GM19452 (cell line): ENCODE measurements around the gene STX10.
"Not testable (repeated sequence)": the region's sequence is repeated elsewhere in the genome, so short reads cannot be mapped to it uniquely, and the experiment has no call there.

ENCODE experiments used
- ATAC-seq: cut with Tn5 transposase; IDR thresholded peaks from one replicate; pipeline ENCODE4 v1.9.1; 2021; ENCODE audit not compliant: unreplicated experiment

Gene STX10, protein sequence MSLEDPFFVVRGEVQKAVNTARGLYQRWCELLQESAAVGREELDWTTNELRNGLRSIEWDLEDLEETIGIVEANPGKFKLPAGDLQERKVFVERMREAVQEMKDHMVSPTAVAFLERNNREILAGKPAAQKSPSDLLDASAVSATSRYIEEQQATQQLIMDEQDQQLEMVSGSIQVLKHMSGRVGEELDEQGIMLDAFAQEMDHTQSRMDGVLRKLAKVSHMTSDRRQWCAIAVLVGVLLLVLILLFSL

DNA sequence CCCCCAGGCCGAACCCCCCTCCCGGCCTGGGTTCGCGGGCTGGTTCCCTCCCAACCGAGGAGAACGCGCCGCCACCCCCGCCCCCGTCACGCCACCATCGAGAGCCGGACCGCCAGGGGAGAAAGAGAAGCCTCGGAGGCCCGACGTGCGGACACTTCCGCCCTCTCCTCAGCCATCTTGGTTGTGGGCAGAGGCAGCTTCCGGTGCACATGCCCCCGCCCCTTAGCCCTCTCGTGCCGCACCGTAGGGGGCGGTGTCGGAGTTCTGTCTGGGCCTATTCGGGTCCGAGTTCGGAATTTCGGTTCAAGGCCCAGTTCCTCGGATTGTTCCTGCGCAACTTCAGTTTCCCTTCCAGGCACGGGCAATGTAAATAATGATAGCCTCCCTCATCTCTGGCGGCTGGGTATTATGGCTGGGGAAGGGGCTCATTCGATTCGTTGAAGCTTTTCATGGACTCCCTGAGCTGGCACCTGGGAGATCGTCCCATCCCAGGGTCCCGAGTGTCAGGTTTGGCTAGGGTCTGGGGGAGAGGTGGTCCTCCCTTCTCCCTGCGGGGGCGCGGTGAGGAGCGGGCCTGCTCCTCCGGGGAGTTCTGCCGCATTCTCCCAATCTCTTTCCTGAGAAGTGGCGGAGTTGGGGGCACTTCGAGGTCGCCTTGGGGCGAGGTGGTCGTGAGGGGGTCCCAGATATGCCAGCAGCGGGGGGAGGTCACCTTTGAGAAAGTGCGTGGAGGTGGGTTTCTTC is at the start of gene STX10, which contains the start of gene IER2:
STX10 (minus strand) TSS at position 189 of the 744 bp plus-strand sequence. CDS start 202 bp downstream, outside the sequence.
IER2 (plus strand) TSS at position 225 of the 744 bp plus-strand sequence. CDS start 2,776 bp downstream, outside the sequence.
- peak; percentile 32 for ATAC-seq

DNA sequence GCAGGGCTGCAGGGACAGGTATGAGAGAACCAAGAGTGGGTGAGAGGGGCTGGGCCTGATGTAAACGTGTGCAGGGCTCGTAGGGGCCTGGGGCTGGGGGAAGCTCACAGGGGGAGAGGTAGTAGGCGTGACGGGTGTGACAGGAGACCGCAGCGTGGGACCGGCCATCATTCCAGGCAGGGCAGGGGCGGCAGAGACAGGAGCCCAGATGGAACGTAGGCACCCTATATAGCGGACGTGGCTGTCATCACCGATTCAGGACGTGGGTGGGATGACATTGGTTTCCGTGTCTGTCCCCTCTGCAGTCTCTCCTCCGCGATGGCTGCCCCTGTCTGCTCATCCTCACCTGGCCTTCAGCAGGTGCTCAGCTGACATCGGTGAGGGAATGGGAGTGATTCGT is 48.5 kb upstream of the STX10 start:
- ATAC-seq = no peak

DNA sequence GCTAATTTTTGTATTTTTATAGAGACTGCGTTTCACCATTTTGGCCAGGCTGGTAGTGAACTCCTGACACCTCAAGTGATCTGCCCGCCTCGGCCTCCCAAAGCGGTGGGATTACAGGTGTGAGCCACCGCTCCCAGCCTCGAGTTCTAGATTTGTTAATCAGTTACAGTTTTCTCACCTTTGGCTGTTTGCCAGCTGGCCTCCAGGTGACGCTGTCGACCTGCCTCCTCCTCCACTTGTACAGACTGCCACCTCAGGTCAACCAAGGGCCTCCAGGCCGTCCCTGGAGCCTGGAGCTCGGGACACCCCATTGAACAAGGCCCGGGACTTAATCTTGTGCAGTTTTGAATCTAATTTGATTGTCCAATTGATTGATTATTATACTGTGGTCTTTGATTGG is 45.5 kb upstream of the STX10 start:
- no peak for ATAC-seq

DNA sequence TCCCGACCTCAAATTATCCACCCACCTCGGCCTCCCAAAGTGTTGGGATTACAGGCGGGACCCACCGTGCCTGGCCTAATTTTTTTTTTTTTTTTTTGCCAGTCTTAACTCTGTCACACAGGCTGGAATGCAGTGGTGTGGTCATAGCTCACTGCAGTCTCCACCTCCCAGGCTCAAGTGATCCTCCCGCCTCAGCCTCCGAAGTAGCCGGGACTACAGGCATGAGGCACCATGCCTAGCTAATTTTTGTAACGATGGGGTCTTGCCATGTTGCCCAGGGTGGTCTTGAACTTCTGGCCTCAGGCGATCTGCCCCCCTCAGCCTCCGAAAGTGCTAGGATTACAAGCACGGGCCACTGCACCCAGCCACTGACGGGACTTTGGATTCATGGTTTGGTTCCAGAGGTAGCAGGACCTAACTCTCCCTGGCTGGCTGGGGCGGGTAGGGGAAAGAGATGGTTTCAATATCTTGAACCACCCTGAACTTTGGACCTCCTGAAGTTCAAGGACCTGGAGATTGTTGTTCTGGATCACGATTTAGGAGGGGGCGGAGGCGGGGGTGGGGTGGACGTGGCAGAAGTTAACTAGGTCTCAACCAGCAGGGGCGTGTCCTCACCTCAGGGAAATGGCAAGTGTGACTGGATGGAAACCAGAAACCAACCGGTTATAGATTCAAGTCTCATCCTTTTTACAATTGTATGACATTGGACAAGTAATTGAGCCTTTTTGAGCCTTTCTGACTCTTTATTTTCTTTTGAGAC is 40.8 kb upstream of the STX10 start:
- ATAC-seq = no peak

DNA sequence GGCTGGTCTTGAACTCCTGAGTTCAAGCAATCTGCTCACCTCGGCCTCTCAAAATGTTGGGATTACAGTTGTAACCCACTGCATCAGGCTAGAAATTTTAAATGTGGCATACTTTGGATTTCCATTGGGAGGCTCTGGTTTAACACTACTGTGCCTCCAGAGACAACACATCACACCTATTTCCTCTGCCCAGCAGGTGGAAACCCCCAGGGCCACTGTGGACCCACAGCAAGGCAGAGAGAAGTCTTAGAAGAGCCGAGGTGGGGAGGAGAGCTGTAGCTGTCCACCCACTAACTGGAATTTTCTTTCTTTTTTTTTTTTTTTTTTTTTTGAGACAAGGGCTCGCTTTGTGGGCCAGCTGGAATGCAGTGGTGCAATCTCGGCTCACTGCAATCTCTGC is 39.4 kb upstream of the STX10 start:
- no peak for ATAC-seq

DNA sequence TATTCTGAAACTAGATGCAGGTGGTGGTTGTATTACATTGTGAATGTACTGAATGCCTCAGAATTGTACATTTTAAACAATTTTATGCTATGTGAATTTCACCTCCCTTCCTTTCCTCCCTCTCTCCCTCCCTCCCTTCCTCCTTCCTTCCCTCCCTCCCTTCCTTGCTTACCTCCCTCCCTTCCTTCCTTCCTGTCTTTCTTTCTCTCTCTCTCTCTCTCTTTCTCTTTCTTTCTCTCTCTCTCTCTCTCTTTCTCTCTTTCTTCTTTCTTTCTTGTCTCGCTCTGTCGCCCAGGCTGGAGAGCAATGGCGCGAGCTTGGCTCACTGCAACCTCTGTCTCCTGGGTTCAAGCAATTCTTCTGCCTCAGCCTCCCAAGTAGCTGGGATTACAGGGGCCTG is 37.2 kb upstream of the STX10 start:
- ATAC-seq = no peak

DNA sequence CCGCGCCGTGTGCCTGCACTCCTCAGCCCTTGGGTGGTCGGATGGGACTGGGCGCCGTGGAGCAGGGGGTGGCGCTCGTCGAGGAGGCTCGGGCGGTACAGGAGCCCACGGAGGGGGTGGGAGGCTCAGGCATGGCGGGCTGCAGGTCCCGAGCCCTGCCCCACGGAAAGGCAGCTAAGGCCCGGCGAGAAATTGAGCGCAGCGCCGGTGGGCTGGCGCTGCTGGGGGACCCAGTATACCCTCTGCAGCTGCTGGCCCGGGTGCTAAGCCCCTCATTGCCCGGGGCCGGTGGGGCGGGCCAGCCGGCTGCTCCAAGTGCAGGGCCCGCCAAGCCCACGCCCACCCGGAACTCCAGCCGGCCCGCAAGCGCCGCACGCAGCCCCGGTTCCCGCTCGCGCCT is 36.5 kb upstream of the STX10 start:
- not testable (repeated sequence) for ATAC-seq

DNA sequence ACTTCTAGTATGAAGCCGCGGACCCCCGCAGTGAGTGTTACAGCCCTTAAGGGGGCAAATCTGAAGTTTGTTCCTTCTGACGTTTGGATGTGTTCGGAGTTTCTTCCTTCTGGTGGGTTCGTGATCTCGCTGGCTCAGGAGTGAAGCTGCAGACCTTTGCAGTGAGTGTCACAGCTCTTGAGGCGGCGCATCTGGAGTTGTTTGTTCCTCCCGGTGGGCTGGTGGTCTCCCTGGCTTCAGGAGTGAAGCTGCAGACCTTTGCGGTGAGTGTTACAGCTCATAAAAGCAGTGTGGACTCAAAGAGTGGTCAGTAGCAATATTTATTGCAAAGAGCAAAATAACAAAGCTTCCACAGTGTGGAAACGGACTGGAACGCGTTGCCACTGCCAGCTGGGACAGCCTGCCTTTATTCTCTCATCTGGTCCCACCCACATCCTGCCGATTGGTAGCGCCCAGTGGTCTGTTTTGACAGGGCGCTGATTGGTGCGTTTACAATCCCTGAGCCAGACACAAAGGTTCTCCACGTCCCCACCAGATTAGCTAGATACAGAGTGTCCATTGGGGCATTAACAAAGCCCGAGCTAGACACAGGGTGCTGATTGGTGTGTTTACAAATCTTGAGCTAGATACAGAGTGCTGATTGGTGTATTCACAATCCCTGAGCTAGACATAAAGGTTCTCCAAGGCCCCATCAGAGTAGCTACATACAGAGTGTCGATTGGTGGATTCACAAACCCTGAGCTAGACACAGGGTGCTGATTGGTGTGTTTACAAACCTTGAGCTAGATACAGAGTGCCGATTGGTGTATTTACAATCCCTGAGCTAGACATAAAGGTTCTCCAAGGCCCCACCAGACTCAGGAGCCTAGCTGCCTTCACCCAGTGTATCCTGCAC is 35.8 kb upstream of the STX10 start:
- ATAC-seq = not testable (repeated sequence)

DNA sequence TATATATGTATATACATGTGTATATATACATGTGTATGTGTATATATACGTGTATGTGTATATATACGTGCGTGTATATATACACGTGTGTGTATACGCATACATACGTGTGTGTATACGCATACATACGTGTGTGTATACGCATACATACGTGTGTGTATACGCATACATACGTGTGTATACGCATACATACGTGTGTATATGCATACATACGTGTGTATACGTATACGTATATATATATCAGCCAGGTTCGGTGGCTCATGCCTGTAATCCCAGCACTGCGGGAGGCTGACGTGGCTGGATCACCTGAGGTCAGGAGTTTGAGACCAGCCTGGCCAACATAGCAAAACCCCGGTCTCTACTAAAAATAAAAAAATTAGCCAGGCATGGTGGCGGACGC is 34.8 kb upstream of the STX10 start:
- not testable (repeated sequence) for ATAC-seq

DNA sequence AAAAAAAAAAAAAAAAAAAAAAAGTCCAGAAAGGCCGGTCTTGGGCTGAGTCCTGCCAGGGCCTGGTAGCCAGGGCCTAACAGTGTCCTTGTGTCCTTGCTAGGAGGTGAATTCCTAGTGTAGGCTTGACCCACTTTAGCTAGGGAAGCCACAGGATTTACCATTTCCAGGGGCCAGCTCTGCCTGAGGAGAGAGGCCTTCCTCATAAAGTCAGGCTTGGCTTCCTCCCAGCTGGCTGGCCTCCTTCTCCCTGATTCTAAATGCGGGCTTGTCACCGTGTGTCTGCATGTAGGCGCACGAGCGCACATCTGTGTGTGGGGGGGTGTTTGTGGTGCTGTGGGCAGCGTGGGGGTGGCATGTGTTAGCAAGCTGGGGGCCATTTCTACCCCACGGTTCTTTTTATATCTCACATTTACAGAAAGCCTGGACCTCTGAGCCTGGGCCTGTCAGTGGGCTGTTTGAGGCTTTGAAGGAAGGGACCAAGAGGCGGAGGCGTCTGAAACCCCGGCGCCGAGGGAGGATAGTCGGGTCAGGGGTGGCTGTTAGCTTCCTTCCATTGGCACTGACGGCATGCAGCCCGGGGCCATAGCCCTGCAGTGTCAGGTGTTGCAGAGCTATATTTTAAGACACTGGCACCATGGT is 31.7 kb upstream of the STX10 start:
- ATAC-seq = no peak

DNA sequence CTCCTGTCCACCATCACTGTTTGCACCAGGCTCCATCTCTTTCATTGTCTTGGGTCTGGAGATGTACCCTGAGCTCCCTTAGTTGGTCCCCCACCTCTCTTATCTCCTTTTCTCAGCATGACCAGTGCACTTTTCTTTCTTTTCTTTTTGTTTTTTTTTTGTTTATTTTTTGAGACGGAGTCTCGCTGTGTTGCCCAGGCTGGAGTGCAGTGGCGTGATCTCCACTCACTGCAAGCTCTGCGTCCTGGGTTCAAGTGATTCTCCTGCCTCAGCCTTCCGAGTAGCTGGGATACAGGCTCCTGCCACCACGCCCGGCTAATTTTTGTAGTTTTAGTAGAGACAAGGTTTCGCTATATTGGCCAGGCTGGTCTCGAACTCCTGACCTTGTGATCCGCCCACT is 28.1 kb upstream of the STX10 start:
- not testable (repeated sequence) for ATAC-seq

DNA sequence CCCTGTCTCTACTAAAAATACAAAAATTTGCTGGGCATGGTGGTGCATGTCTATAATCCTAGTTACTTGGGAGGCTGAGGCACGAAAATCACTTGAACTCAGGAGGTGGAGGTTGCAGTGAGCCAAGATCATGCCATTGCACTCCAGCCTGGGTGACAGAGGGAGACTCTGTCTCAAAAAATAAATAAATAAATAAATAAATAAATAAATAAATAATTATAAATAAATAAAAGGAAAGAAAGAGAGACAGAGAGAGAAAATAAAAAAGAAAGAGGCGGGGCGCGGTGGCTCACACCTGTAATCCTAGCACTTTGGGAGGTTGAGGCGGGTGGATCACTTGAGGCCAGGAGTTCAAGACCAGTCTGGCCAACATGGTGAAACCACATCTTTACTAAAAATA is 27.4 kb upstream of the STX10 start:
- ATAC-seq = not testable (repeated sequence)

DNA sequence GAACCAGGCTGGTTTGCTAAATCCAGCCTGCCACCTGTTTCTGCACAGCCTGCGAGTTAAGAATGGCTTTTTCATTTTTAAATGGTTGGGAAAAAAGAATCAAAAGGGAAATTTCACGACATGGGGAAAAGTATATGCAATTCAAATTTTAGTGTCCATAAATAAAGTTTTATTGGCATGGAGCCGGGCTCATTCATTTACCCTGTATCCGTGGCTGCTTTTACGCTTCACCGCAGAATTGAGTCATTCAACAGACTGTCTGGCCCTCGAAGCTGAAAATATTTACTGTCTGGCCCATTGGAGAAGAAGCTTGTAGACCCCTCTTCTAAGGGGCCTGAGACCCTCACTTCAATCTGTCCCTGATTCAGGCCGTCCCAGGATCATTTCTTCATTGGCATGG is 26.2 kb upstream of the STX10 start:
- no peak for ATAC-seq

DNA sequence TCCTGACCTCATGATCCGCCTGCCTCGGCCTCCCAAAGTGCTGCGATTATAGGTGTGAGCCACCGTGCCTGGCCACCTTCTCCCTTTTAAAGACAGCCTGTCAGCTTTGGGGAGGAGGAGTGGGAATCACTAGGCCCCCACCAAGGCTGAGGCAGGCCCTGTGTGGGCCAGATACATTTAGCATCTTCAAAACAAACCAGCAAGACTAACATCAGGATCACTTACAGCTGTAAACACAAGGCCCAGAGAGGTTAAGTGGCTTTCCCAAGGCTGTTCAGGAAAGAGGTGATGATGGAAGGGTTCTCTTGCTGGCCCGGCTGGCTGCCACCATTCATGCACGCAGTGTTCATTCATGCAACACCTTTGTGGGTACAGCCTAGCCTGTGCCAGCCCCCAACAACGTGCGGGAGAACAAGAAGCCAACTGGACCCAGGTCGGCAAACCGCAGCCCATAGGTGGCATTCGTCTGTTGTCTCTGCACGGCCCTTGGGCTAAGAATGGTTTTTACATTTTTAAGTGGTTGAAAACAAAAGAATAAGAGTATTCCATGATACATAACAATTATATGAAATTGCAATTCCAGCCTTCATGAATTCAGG is 23.1 kb upstream of the STX10 start:
- ATAC-seq = no peak

DNA sequence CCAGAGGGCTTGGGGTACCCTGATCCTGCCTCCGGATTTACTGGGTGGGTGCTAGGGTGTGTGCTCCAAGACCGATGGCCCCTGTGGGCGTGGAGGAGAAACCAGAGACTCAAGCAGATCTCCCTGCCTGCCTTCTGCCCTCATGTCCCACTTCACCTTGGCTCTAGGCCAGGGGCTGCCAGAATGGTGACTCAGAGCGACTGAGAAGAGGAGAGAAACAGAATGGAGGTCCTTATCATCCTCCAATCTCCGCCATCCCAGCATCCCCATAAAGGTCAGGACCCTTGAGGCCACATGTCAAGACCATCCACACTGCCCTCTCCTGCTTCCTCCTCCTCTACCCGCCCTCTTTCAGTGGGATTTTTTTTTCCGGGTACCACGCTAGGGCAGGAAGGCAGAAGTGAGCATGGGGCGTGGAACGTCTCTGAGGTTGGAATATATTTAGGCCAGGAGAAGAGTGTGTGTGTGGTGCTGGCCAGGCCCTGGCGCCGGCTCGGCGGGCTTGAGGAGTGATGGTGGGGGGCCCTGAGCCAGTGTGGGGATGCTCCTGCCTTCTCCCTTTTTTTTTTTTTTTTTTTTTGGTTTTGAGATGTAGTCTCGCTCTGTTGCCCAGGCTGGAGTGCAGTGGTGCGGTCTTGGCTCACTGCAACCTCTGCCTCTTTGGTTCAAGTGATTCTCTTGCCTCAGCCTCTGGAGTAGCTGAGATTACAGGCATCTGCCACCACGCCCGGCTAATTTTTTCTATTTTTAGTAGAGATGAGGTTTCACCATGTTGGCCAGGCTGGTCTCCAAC is 22.4 kb upstream of the STX10 start:
- ATAC-seq = no peak

DNA sequence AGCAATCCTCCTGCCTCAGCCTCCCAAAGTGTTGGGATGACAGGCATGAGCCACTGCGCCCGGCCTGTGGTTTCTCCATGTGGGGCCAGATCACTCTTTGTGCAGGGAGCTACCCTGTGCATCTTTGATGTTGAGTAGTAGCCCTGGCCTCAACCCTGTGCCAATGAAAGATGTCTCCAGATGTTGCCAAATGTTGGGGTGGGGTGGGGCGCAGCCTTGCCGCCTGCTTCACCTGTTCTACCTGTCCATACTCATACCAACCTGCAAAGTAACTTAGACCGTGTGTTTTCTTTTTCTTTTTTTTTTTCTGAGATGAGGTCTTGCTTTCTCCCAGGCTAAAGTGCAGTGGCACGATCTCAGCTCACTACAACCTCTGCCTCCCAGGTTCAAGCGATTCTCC is 21.0 kb upstream of the STX10 start:
- no peak for ATAC-seq

DNA sequence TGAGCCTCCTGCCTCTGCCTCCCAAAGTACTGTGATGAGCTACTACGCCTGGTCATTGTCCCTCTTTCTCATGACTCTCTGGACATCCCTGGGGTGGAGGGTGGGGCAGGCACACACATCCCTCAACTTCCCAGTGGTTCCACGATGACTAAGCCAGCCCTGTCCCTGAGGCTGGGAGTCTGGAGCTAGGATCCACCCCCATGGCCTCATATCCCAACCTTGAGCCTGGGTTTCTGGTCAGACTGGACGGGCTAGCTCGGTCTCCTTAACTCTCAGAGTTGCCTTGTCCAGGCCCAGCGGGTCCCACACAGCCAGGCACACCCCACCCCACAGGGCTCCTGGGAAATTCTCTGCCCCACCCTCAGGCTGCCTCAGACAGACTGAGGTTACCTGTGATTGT is 19.6 kb upstream of the STX10 start:
- no peak for ATAC-seq

DNA sequence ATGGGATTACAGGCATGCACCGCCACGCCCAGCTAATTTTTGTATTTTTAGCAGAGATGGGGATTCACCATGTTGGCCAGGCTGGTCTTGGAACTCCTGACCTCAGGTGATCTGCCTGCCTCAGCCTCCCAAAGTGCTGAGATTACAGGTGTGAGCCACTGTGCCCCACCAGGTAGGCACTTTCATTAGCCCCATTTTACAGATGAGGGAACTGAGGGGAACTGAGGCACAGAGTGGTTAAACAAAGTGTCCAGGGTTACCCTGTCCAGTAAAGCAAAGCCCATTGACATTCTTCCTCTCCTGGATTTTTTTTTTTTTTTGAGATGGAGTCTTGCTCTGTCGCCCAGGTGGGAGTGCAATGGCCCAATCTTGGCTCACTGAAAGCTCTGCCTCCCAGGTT is 16.0 kb upstream of the STX10 start:
- not testable (repeated sequence) for ATAC-seq
